Measurements from ENCODE around the gene SDK1. TPM values are rescaled to one million over a fixed set of nuclear protein-coding genes. Genes with fewer than 3 reads are reported as not detected.

Gene SDK1
- total and polyA plus RNA-seq, 2 donors (not counting 3 experiments of a cell fraction or from before 2014, with no cell fraction given): 1.6 to 3.9 TPM

DNA sequence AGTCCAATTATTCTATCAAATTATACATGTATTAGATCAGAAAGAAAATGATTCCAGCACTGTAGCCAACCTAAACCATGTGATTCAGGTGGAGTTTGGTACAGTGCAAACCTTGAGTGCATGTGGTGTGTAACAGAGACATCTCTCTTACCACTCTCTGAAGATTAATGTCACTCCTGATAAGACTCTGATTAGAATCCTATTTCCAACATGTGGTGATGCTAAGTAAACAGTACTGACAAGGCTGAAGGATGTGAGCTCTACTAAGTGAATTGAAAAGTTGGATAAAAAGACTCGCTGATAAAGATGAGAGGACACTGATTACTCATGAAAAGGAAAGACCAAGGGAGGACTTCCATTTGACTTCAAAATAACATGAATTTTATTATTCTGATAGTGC, 232.0 kb downstream of the SDK1 start:
- no peaks in the 10 kb centered on the region for H3K27me3 ChIP-seq (ENCODE audit: control insufficient read depth in 2 of 2, insufficient read depth in 2 of 2, low read length in 2 of 2)
- no peaks in the 10 kb centered on the region for H3K4me1 ChIP-seq (ENCODE audit: control insufficient read depth, extremely low read depth, insufficient read depth, low read length)
- ChIA-PET CTCF (no interaction called here), POLR2A (no interaction called here)
- dilution Hi-C loops (cut with MboI; ENCODE audit: extremely low pct_ligation_motif_present, low sequenced_read_pairs): no loop called here
- H3K79me2 ChIP-seq (ENCODE audit: control insufficient read depth, insufficient read depth, low read length): no peaks in the 10 kb centered on the region
- no peak overlapping the region for H3K9ac ChIP-seq (replicated peaks; ENCODE audit: extremely low read depth, insufficient read depth, low read length)
- FAIRE-seq (no peak), DNase-seq (ENCODE audit: low read depth, low spot score) (no peak)
- H4K20me1 ChIP-seq (replicated peaks; ENCODE audit: control insufficient read depth, extremely low read depth, insufficient read depth, low read length): no peaks in the 10 kb centered on the region
- no peak overlapping the region for H3K4me3 ChIP-seq (replicated peaks in 1 of 3; ENCODE audit: insufficient read depth in 1 of 3, low read depth in 1 of 3, low read length in 3 of 3)
- H3K4me2 ChIP-seq (ENCODE audit: insufficient read depth, low read length): no peak overlapping the region
- no peak overlapping the region for H2AFZ ChIP-seq (ENCODE audit: low read depth, low read length)
- intact Hi-C loops (cut with micrococcal nuclease): no loop called here
- TF ChIP-seq MYC (IDR thresholded peaks at IDR 0.05; ENCODE audit: low read depth, low read length) (no peak), EZH2 (IDR thresholded peaks at IDR 0.05; ENCODE audit: borderline replicate concordance, low read depth, low read length, severe bottlenecking) (no peak), GATA2 (IDR thresholded peaks at IDR 0.05; ENCODE audit: insufficient read depth, insufficient read length, low read depth, low read length) (no peak), FOS (IDR thresholded peaks at IDR 0.05; ENCODE audit: borderline replicate concordance, insufficient read depth, low read length) (no peak), POLR2A (IDR thresholded peaks at IDR 0.05; ENCODE audit: low read depth, low read length) (no peak), POLR2AphosphoS5 (IDR thresholded peaks at IDR 0.05; ENCODE audit: insufficient read depth, low read depth, low read length) (no peak), JUN (IDR thresholded peaks at IDR 0.05; ENCODE audit: borderline replicate concordance, insufficient read depth, insufficient read length, low read depth) (no peak)
- TF ChIP-seq, protein P1, sequence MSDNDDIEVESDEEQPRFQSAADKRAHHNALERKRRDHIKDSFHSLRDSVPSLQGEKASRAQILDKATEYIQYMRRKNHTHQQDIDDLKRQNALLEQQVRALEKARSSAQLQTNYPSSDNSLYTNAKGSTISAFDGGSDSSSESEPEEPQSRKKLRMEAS (IDR thresholded peaks at IDR 0.05; ENCODE audit: insufficient read depth, insufficient read length): no peak
- TF ChIP-seq, protein P2, sequence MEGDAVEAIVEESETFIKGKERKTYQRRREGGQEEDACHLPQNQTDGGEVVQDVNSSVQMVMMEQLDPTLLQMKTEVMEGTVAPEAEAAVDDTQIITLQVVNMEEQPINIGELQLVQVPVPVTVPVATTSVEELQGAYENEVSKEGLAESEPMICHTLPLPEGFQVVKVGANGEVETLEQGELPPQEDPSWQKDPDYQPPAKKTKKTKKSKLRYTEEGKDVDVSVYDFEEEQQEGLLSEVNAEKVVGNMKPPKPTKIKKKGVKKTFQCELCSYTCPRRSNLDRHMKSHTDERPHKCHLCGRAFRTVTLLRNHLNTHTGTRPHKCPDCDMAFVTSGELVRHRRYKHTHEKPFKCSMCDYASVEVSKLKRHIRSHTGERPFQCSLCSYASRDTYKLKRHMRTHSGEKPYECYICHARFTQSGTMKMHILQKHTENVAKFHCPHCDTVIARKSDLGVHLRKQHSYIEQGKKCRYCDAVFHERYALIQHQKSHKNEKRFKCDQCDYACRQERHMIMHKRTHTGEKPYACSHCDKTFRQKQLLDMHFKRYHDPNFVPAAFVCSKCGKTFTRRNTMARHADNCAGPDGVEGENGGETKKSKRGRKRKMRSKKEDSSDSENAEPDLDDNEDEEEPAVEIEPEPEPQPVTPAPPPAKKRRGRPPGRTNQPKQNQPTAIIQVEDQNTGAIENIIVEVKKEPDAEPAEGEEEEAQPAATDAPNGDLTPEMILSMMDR (IDR thresholded peaks at IDR 0.05; ENCODE audit: extremely low read depth in 1 of 2, insufficient read depth in 1 of 2, low read depth in 1 of 2, low read length in 2 of 2): no peak
- BruUV-seq (replicated peaks): no TSS peak
- H3K36me3 ChIP-seq (ENCODE audit: control insufficient read depth in 2 of 2, extremely low read depth in 1 of 2, insufficient read depth in 2 of 2, low read length in 2 of 2): no peaks in the 10 kb centered on the region
- no peak overlapping the region for H3K27ac ChIP-seq (ENCODE audit: insufficient read depth, low read depth, low read length)
- no peaks in the 10 kb centered on the region for H3K9me1 ChIP-seq (replicated peaks; ENCODE audit: control insufficient read depth, extremely low read depth, insufficient read depth, low read length)
- no peaks in the 10 kb centered on the region for H3K9me3 ChIP-seq (replicated peaks; ENCODE audit: control insufficient read depth, insufficient read depth, low read length)

Measured in endothelial cell of umbilical vein (primary cell).